OCI-LY7 (cell line): ENCODE measurements around the gene MOB3A. TPM values are rescaled to one million over a fixed set of nuclear protein-coding genes. Genes with fewer than 3 reads are reported as not detected.

Source experiments
- BruUV-seq: library from RNA; stranded (reverse); fragments of 400-500 nt; replicated peaks from 2 replicates; lab custom pipeline; 2021; lab: Mats Ljungman, UMichigan
- CTCF ChIA-PET: fragments of 300-600 bp; sonication (Branson Sonifier 250); formaldehyde crosslinking; loops from one replicate; lab custom pipeline; 2022; ENCODE audit warnings: antibody characterized with exemption; ENCODE audit not compliant: unreplicated experiment; lab: Charles Lee
- POLR2A ChIA-PET: fragments of 300-600 bp; sonication (Branson Sonifier 250); formaldehyde crosslinking; loops from one replicate; lab custom pipeline; 2022; ENCODE audit warnings: antibody characterized with exemption; lab: Charles Lee
- DNase-seq: peaks from one replicate; pipeline ENCODE4 v3.0.0-alpha.2; 2015; ENCODE audit warnings: low spot score
- H2AFZ ChIP-seq: fragments of 200-600 bp; sonication (generic), shearing (Covaris generic); 2 replicates; pipeline ENCODE4 v1.6.1; 2014; ENCODE audit warnings: mild to moderate bottlenecking, antibody characterized with exemption, low read length, moderate library complexity
- H3K27ac ChIP-seq: fragments of 200-600 bp; sonication (generic); 2 replicates; pipeline ENCODE4 v1.5.1; 2014; ENCODE audit warnings: mixed run types, low read depth, mild to moderate bottlenecking, moderate library complexity, low read length, inconsistent platforms; ENCODE audit not compliant: poor library complexity, severe bottlenecking
- H3K36me3 ChIP-seq: fragments of 200-600 bp; sonication (generic); 2 replicates; pipeline ENCODE4 v1.6.1; 2014; ENCODE audit warnings: mild to moderate bottlenecking, antibody characterized with exemption, low read length, moderate library complexity, mixed read lengths; ENCODE audit not compliant: insufficient read depth
- H3K4me1 ChIP-seq: fragments of 200-600 bp; sonication (generic); 2 replicates; pipeline ENCODE4 v1.5.1; 2014; ENCODE audit warnings: mild to moderate bottlenecking, low read length; ENCODE audit not compliant: insufficient read depth, poor library complexity, severe bottlenecking
- H3K4me2 ChIP-seq: fragments of 200-600 bp; sonication (generic); 2 replicates; pipeline ENCODE4 v1.6.1; 2014; ENCODE audit warnings: mild to moderate bottlenecking, low read length
- H3K4me3 ChIP-seq: fragments of 200-600 bp; sonication (generic); 2 replicates; pipeline ENCODE4 v1.5.1; 2014; ENCODE audit warnings: mild to moderate bottlenecking, low read depth, low read length; ENCODE audit not compliant: poor library complexity, severe bottlenecking
- H3K79me2 ChIP-seq: fragments of 200-600 bp; sonication (generic); 2 replicates; pipeline ENCODE4 v1.6.1; 2016; ENCODE audit warnings: low read depth, mild to moderate bottlenecking, low read length, moderate library complexity, mixed read lengths; ENCODE audit not compliant: insufficient read depth
- H3K9me2 ChIP-seq: fragments of 200-600 bp; sonication (generic); 2 replicates; pipeline ENCODE4 v1.6.1; 2016; ENCODE audit warnings: mild to moderate bottlenecking, low read length, mixed read lengths; ENCODE audit not compliant: insufficient read depth
- H3K9me3 ChIP-seq: fragments of 200-600 bp; sonication (generic); 2 replicates; pipeline ENCODE4 v1.6.1; 2014; ENCODE audit warnings: mild to moderate bottlenecking, mixed run types, low read length, mixed read lengths
- H4K20me1 ChIP-seq: fragments of 200-600 bp; sonication (generic); 2 replicates; pipeline ENCODE4 v1.6.1; 2014; ENCODE audit warnings: mild to moderate bottlenecking, antibody characterized with exemption, low read length, moderate library complexity, mixed read lengths; ENCODE audit not compliant: insufficient read depth
- EZH2phosphoT487 ChIP-seq: fragments of 200-600 bp; sonication (generic); IDR thresholded peaks from 2 replicates; pipeline ENCODE4 v1.6.1; 2018; ENCODE audit warnings: low read depth, borderline replicate concordance, mild to moderate bottlenecking, mixed run types, antibody characterized with exemption, low read length, moderate library complexity, mixed read lengths
- intact Hi-C: fragments of 100-400 bp; cut with micrococcal nuclease; formaldehyde crosslinking; loops from one replicate; pipeline ENCODE4 v1.10.0; 2022; ENCODE audit not compliant: unreplicated experiment
- total RNA-seq, 2 experiments: library from RNA; depleted of rRNA in 1 of 2; stranded (reverse); fragments of >200 nt in 1 of 2; shearing (Covaris generic) in 1 of 2; gene quantifications; 2 replicates each; pipeline ENCODE4 v1.2.3, GENCODE V29; 2014 to 2022
- TF ChIP-seq, protein P1 (sequence below): fragments of 200-600 bp; sonication (generic); conservative IDR thresholded peaks from 2 replicates; pipeline ENCODE4 v1.5.1; 2014; ENCODE audit warnings: mild to moderate bottlenecking, antibody characterized with exemption, low read length, moderate library complexity, mixed read lengths

Gene MOB3A
- total RNA-seq, 2 experiments from 2014 or later = 54.6 to 111 TPM

DNA sequence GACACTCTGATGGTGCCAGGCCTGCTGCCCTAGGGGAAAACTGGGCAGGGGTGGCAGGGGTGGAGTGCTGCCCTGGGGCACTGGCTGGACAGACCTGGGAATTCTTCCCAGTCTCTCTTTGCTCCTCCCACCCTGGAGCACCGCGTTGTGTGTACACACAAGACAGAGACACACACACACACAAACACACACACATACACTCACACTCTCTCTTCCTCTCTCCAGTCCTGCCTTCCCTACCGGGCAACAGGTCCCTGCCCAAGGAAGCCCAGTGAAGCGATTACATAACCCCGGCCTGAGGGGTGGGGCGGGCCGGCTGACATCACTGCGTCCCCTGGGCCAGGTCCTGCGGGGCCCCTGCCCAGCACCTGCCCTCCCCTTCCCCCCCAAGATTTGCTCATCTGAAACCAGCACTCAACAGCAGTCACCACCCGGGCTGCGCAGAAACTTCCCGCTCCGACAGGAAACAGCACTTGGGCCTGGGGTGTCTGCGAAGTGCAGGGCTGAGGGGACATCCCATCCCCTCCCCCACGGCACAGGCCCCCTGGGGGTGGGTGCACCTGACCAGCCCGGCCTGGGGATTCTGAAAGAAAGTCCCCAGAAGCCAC is 46.3 kb downstream of the MOB3A start:
- Histone ChIP-seq H3K4me3 (peak overlapping the region; percentile 98), H3K9me3 (no peaks in the 10 kb centered on the region), H3K9me2 (no peaks in the 10 kb centered on the region), H2AFZ (no peak overlapping the region), H3K36me3 (peaks cover 43% of the 10 kb centered on the region), H3K4me2 (peak overlapping the region; percentile 93), H4K20me1 (0 out of 2 replicates have a peak, but pooled peaks cover 6% of the 10 kb centered on the region), H3K4me1 (peaks cover 49% of the 10 kb centered on the region), H3K79me2 (peaks cover 30% of the 10 kb centered on the region), H3K27ac (peak overlapping the region; percentile 68)
- BruUV-seq = no TSS peak
- ChIA-PET POLR2A (interaction anchor here (0.6 to 0.7 kb wide), 2 partner anchors 12 to 43 kb away, joined by 3 read pairs; no protein-coding TSS in a partner anchor), CTCF (no interaction called here)
- intact Hi-C loops = loop anchor here (2.0 kb wide), 2 partner anchors 37 to 45 kb away; no protein-coding TSS in a partner anchor
- peak; percentile 87 for DNase-seq
- no peak for TF ChIP-seq EZH2phosphoT487
- TF ChIP-seq, protein P1, sequence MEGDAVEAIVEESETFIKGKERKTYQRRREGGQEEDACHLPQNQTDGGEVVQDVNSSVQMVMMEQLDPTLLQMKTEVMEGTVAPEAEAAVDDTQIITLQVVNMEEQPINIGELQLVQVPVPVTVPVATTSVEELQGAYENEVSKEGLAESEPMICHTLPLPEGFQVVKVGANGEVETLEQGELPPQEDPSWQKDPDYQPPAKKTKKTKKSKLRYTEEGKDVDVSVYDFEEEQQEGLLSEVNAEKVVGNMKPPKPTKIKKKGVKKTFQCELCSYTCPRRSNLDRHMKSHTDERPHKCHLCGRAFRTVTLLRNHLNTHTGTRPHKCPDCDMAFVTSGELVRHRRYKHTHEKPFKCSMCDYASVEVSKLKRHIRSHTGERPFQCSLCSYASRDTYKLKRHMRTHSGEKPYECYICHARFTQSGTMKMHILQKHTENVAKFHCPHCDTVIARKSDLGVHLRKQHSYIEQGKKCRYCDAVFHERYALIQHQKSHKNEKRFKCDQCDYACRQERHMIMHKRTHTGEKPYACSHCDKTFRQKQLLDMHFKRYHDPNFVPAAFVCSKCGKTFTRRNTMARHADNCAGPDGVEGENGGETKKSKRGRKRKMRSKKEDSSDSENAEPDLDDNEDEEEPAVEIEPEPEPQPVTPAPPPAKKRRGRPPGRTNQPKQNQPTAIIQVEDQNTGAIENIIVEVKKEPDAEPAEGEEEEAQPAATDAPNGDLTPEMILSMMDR = no peak

GRCh38 chr19:2048959-2049740 is 47.0 kb downstream of the MOB3A start:
- no TSS peak for BruUV-seq
- 0 out of 2 replicates have a peak, but pooled peaks cover 6% of the 10 kb centered on the region for H4K20me1 ChIP-seq
- no peak overlapping the region for H2AFZ ChIP-seq
- peaks cover 49% of the 10 kb centered on the region for H3K4me1 ChIP-seq
- peak overlapping the region; percentile 93 for H3K4me2 ChIP-seq
- peaks cover 48% of the 10 kb centered on the region for H3K36me3 ChIP-seq
- no peaks in the 10 kb centered on the region for H3K9me2 ChIP-seq
- H3K27ac ChIP-seq = peak overlapping the region; percentile 68
- ChIA-PET POLR2A (interaction anchor here (0.6 to 0.7 kb wide), 3 partner anchors 11 to 43 kb away, joined by 3 to 4 read pairs (median 3); no protein-coding TSS in a partner anchor), CTCF (no interaction called here)
- intact Hi-C loops = no loop called here
- H3K9me3 ChIP-seq = no peaks in the 10 kb centered on the region
- H3K4me3 ChIP-seq = peak overlapping the region; percentile 98
- peaks cover 30% of the 10 kb centered on the region for H3K79me2 ChIP-seq
- TF ChIP-seq, protein P1 = no peak
- no peak for TF ChIP-seq EZH2phosphoT487
- peak; percentile 32 for DNase-seq
